GM23248 (cell line): Measurements from ENCODE around the gene RALBP1.

Experiments
- EZH2 ChIP-seq: fragments of 200-600 bp; sonication (generic); IDR thresholded peaks from 2 replicates; pipeline ENCODE4 v1.6.1; 2018; ENCODE audit warnings: antibody characterized with exemption, mild to moderate bottlenecking; ENCODE audit not compliant: insufficient read depth, poor library complexity, severe bottlenecking
- EZH2phosphoT487 ChIP-seq: fragments of 200-600 bp; sonication (generic); IDR thresholded peaks from 2 replicates; pipeline ENCODE4 v1.6.1; 2018; ENCODE audit warnings: antibody characterized with exemption, moderate library complexity, mild to moderate bottlenecking, low read depth; ENCODE audit not compliant: insufficient read depth

DNA sequence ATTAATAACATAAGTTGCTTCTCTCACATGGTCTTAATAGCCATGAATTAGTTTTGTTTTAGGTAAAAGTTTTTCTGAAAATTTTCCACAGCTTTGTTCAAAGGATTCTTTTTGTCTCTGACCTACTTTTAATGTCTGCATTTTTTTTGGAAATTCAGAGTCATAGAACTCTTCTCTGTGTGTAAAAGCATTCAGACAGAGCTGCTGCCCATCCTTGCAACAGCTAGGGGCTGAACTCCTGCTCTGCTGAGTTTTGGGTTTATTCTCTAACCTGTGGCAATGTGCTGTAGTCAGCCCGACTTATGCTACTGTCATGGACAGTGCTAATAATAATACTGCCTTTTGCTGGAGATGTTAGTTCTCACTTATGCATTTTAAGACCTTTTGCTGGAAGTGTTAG, 44.1 kb downstream of the RALBP1 start:
- TF ChIP-seq EZH2 (no peak), EZH2phosphoT487 (no peak)
